Measurements from ENCODE around the gene GABRB3.

GRCh38 chr15:26744894-26745293, 28.0 kb downstream of the GABRB3 start:
- no peak for TF ChIP-seq CTCF (IDR thresholded peaks at IDR 0.05; ENCODE audit: extremely low read depth in 1 of 2, insufficient read depth in 1 of 2, low read depth in 1 of 2, low read length in 2 of 2)
- no peak for TF ChIP-seq POLR2A (IDR thresholded peaks at IDR 0.05; ENCODE audit: low read depth, low read length)
- TF ChIP-seq GATA2 (IDR thresholded peaks at IDR 0.05; ENCODE audit: insufficient read depth, insufficient read length, low read depth, low read length), result no peak
- TF ChIP-seq JUN (IDR thresholded peaks at IDR 0.05; ENCODE audit: borderline replicate concordance, insufficient read depth, insufficient read length, low read depth), result no peak
- no peak for TF ChIP-seq POLR2AphosphoS5 (IDR thresholded peaks at IDR 0.05; ENCODE audit: insufficient read depth, low read depth, low read length)

All from endothelial cell of umbilical vein (primary cell).